Panc1 (cell line): ENCODE results near the gene RRH. TPM values are rescaled to one million over a fixed set of nuclear protein-coding genes. Genes with fewer than 3 reads are reported as not detected.

ENCODE experiments used
- ATAC-seq: fragments of 200-7000 bp; cut with Tn5 transposase; 2 replicates; pipeline ENCODE4 v1.9.1; 2020; ENCODE audit warnings: mild to moderate bottlenecking, moderate library complexity
- BruUV-seq: library from RNA; stranded (reverse); fragments of 400-500 nt; replicated peaks from 2 replicates; lab custom pipeline; 2021; lab: Mats Ljungman, UMichigan
- CTCF ChIA-PET: fragments of 300-600 bp; sonication (Branson Sonifier 250); formaldehyde crosslinking; loops from one replicate; lab custom pipeline; 2022; ENCODE audit warnings: antibody characterized with exemption; lab: Charles Lee
- POLR2A ChIA-PET: fragments of 300-600 bp; sonication (Branson Sonifier 250); formaldehyde crosslinking; loops from one replicate; lab custom pipeline; 2022; ENCODE audit warnings: antibody characterized with exemption; lab: Charles Lee
- DNase-seq: peaks from one replicate; pipeline ENCODE4 v3.0.0-alpha.2; 2010; ENCODE audit warnings: low read depth, low spot score
- H3K27ac ChIP-seq: 2 replicates; pipeline ENCODE4 v1.5.1; 2011; ENCODE audit warnings: mild to moderate bottlenecking, low read length, inconsistent platforms
- H3K27me3 ChIP-seq: fragments of 200-500 bp; sonication (Bioruptor generic); 2 replicates; pipeline ENCODE4 v1.6.0; 2014; ENCODE audit warnings: low read length, inconsistent platforms; ENCODE audit not compliant: control insufficient read depth, insufficient read depth
- H3K36me3 ChIP-seq: fragments of 200-500 bp; sonication (Bioruptor generic); 2 replicates; pipeline ENCODE4 v1.5.1; 2014; ENCODE audit warnings: inconsistent platforms, mild to moderate bottlenecking, low read length, moderate library complexity; ENCODE audit not compliant: control insufficient read depth, insufficient read depth
- H3K4me1 ChIP-seq: 2 replicates; pipeline ENCODE4 v1.5.1; 2011; ENCODE audit warnings: inconsistent platforms, mild to moderate bottlenecking, low read length, moderate library complexity; ENCODE audit not compliant: control insufficient read depth, insufficient read depth
- H3K4me3 ChIP-seq, 2 experiments: 2 replicates each; pipeline ENCODE4 v1.5.1; 2011 to 2012; ENCODE audit warnings: low read depth in 2 of 2, low read length in 2 of 2, mild to moderate bottlenecking in 2 of 2, inconsistent platforms in 1 of 2, moderate library complexity in 1 of 2
- H3K9me3 ChIP-seq: fragments of 200-500 bp; sonication (Bioruptor generic); 2 replicates; pipeline ENCODE4 v1.5.1; 2014; ENCODE audit warnings: low read depth, mild to moderate bottlenecking, inconsistent platforms, low read length, moderate library complexity; ENCODE audit not compliant: control insufficient read depth, insufficient read depth
- CTCF ChIP-seq: fragments of 450-650 bp; IDR thresholded peaks from 2 replicates; pipeline ENCODE4 v1.5.1; 2017; ENCODE audit warnings: mild to moderate bottlenecking
- POLR2AphosphoS5 ChIP-seq: IDR thresholded peaks from 2 replicates; pipeline ENCODE4 v1.6.1; 2012; ENCODE audit warnings: mild to moderate bottlenecking, low read depth, low read length, moderate library complexity
- REST ChIP-seq, 2 experiments: IDR thresholded peaks; 2 replicates each; pipeline ENCODE4 v1.6.1; 2011 to 2012; ENCODE audit warnings: low read depth in 2 of 2, control low read depth in 1 of 2, low read length in 1 of 2, mild to moderate bottlenecking in 1 of 2, moderate library complexity in 1 of 2; ENCODE audit not compliant: insufficient read depth in 1 of 2
- SIN3A ChIP-seq: IDR thresholded peaks from 2 replicates; pipeline ENCODE4 v1.6.1; 2012; ENCODE audit warnings: low read depth, mild to moderate bottlenecking, low read length, moderate library complexity, borderline replicate concordance; ENCODE audit not compliant: insufficient read depth
- TCF7L2 ChIP-seq: IDR thresholded peaks from 2 replicates; pipeline ENCODE4 v1.6.1; 2011; ENCODE audit warnings: mild to moderate bottlenecking, low read depth, low read length, inconsistent platforms
- in situ Hi-C: cut with HindIII; loops from 2 replicates; pipeline ENCODE4 v1.10.0; 2016; ENCODE audit warnings: low sequenced_read_pairs, low pct_unique_long_range_greater_than_20kb
- intact Hi-C: fragments of 100-400 bp; cut with micrococcal nuclease; formaldehyde crosslinking; loops from one replicate; pipeline ENCODE4 v1.10.0; 2022; ENCODE audit not compliant: unreplicated experiment
- total RNA-seq: library from RNA; stranded (reverse); gene quantifications from one replicate; pipeline ENCODE4 v1.2.1, GENCODE V29; 2021; ENCODE audit not compliant: unreplicated experiment

Gene RRH
- total RNA-seq, 1 experiment from 2014 or later = 0.15 TPM

- H3K36me3 ChIP-seq = no peaks in the 10 kb centered on the region
- in situ Hi-C loops = no loop called here
These were observed 40.0 kb upstream of the RRH start for GRCh38 chr4:109787807-109788206.

GRCh38 chr4:109795059-109795458, 32.7 kb upstream of the RRH start:
- intact Hi-C loops (no loop called here), in situ Hi-C loops (no loop called here)
- Histone ChIP-seq H3K27ac (no peak overlapping the region), H3K27me3 (no peaks in the 10 kb centered on the region; the same call in 1 of the 2 replicates), H3K9me3 (no peaks in the 10 kb centered on the region), H3K4me1 (no peaks in the 10 kb centered on the region), H3K4me3 (no peak overlapping the region), H3K36me3 (no peaks in the 10 kb centered on the region)
- BruUV-seq = no TSS peak
- CTCF ChIA-PET = no interaction called here
- no peak for ATAC-seq
- no peak for TF ChIP-seq CTCF
- no peak for TF ChIP-seq SIN3A
- no peak for TF ChIP-seq REST (IDR thresholded peaks at IDR 0.05; ENCODE audit: insufficient read depth in 1 of 2, low read depth in 2 of 2, low read length in 1 of 2)
- no peak for TF ChIP-seq TCF7L2
- TF ChIP-seq POLR2AphosphoS5 = no peak
- no peak for DNase-seq
- POLR2A ChIA-PET = no interaction called here

More at GRCh38 chr4:109787807-109788206, 40.0 kb upstream of the RRH start:
- Histone ChIP-seq H3K4me1 (no peaks in the 10 kb centered on the region), H3K9me3 (no peaks in the 10 kb centered on the region), H3K27me3 (no peaks in the 10 kb centered on the region), H3K27ac (no peak overlapping the region), H3K4me3 (no peak overlapping the region)
- BruUV-seq = no TSS peak
- POLR2A ChIA-PET = no interaction called here
- ATAC-seq (no peak), DNase-seq (no peak)
- intact Hi-C loops = no loop called here
- TF ChIP-seq REST (IDR thresholded peaks at IDR 0.05; ENCODE audit: insufficient read depth in 1 of 2, low read depth in 2 of 2, low read length in 1 of 2) = no peak
- TF ChIP-seq SIN3A = no peak
- TF ChIP-seq POLR2AphosphoS5 = no peak
- TF ChIP-seq CTCF = no peak
- CTCF ChIA-PET = no interaction called here
